Stimulated activated CD8-positive, alpha-beta memory T cell treated with anti-CD3 and anti-CD28 coated beads, Interleukin-7, amount 100 ng/mL, for 1 hour (primary cell): ENCODE data around the gene SNPH.
"Not testable (repeated sequence)": the region's sequence is repeated elsewhere in the genome, so short reads cannot be mapped to it uniquely, and the experiment has no call there.

Experiments
- DNase-seq, 2 donors: peaks; one replicate each; pipeline ENCODE4 v3.0.0-alpha.2; 2020; ENCODE audit warnings: low read depth in 2 of 2

The SNPH gene, protein sequence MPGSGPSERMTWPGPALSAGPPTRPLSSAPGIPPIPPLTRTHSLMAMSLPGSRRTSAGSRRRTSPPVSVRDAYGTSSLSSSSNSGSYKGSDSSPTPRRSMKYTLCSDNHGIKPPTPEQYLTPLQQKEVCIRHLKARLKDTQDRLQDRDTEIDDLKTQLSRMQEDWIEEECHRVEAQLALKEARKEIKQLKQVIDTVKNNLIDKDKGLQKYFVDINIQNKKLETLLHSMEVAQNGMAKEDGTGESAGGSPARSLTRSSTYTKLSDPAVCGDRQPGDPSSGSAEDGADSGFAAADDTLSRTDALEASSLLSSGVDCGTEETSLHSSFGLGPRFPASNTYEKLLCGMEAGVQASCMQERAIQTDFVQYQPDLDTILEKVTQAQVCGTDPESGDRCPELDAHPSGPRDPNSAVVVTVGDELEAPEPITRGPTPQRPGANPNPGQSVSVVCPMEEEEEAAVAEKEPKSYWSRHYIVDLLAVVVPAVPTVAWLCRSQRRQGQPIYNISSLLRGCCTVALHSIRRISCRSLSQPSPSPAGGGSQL

DNA sequence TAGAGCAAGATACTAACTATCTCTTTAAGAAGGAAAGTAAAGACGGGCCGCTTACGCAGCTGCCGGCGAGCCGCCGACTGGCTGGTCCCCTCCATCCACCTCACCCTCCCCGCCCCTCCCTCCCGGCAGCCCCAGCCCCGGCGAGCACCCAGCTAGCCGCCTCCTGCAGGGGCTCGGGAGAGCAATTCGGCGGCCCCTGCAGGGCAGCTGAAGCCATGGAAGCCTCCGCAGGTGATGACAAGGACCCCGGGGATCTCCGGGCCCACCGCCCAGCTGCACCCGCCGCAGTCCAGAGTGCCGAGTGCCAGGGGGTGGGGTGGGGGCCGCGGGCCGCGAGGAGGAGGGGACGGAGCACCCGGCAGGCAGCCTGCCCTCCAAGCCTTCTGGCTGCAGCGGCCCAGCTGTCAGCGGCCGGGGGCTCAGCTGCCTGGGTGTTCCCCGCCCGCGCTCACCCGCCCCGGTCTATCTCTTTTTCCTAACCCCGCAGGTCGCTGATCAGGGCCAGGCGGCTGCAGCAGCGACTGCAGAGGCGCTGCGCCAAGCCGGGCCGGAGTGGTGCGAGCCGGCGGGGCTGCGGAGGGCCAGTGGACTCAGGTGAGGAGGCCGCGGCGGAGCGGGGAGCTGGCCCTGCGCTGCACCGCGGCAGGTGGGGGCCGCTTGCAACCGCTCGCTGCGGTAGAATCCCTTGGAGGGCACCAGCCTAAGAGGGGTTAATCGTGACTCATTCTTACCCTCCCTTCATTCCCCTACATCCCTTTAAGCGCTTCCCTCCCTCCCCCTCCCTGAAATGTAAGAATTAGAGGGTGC lies at the start of gene SNPH:
Gene SNPH (plus strand): TSS at position 128 of the 807 bp plus-strand sequence. CDS start 29,946 bp downstream, outside the sequence.
- DNase-seq = peak; percentile 33 to 51

DNA sequence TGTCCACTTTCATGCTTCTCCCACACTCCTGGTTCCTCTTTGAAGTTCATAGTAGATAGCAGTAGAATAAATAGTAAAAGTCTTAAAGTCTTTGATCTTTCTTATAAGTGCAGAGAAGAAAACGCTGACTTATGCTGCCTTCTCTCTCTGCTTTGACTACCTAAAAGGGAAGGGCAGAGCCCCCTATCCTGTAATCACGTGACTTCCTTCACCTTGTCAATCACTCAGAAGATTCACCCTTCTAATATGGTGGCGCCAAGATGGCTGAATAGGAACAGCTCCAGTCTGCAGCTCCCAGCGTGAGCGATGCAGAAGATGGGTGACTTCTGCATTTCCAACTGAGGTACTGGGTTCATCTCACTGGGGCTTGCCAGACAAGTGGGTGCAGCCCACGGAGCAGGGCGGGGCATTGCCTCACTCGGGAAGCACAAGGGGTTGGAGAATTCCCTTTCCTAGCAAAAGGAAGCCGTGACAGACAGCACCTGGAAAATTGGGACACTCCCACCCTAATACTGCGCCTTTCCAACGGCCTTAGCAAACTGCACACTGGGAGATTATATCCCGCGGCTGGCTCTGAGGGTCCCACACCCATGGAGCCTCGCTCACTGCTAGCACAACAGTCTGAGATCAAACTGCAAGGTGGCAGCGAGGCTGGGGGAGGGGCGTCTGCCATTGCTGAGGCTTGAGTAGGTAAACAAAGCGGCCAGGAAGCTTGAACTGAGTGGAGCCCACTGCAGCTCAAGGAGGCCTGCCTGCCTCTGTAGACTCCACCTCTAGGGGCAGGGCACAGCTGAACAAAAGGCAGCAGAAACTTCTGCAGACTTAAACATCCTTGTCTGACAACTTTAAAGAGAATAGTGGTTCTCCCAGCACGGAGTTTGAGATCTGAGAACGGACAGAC lies 49.3 kb upstream of the SNPH start:
- DNase-seq = not testable (repeated sequence)

DNA sequence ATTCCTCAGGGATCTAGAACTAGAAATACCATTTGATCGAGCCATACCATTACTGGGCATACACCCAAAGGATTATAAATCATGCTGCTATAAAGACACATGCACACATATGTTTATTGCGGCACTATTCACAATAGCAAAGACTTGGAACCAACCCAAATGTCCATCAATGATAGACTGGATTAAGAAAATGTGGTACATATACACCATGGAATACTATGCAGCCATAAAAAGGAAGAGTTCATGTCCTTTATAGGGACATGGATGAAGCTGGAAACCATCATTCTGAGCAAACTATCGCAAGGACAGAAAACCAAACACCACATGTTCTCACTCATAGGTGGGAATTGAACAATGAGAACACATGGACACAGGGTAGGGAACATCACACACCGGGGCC lies 43.3 kb upstream of the SNPH start:
- not testable (repeated sequence) for DNase-seq

DNA sequence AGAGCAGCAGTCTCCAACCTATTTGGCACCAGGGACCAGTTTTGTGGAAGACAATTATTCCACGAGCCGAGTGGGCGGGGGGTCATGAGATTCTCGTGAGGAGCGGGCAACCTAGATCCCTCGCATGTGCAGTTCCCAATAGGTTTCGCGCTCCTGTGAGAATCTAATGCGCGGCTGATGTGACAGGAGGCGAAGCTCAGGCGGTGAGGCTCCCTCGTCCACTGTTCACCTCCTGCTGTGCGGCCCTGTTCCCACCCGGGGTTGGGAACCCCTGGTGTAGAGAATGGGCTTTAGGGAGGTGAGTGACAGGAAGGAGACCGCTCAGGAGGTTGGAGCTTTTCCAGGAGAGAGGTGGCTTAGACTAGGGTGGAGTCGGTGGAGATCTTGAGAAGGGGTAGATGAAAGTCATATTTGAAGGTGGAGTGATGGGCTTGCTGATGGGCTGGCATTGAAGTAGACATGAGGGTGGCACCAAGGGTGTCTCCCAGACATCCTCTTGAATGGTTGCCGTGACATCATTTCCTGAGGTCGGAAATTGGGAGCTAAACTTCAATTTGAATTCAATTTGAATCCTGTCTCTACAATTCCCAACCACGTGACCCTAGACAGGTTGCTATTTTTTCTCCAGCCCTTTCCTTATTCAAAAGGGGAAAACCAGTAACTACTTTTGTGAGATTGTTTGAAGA lies 41.7 kb upstream of the SNPH start:
- DNase-seq = no peak

DNA sequence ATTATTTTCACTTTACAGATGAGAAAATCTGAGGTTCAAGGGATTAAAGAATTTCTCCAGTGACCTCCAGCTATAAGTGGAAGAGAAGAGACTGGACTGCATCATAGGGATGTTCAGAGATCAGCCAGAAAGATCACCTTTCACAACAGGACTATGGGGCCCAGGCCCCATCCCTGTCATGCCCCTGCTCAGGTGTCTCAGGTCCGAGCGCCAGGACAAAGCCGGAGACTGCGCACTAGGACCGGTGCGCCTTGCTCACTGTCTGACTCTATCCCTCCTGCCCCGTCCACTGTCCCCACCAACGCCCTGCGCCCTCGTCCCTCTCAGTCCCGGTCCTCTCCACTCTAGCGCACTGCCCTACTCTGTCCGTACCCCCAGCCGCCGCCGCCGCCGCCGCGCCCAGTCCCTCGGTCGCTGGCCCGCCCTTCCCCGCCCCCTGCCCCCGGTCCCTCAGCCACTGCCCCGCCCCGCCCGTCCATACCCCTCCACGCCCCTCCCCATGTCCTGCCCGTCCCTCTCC lies 40.8 kb upstream of the SNPH start:
- no peak for DNase-seq

DNA sequence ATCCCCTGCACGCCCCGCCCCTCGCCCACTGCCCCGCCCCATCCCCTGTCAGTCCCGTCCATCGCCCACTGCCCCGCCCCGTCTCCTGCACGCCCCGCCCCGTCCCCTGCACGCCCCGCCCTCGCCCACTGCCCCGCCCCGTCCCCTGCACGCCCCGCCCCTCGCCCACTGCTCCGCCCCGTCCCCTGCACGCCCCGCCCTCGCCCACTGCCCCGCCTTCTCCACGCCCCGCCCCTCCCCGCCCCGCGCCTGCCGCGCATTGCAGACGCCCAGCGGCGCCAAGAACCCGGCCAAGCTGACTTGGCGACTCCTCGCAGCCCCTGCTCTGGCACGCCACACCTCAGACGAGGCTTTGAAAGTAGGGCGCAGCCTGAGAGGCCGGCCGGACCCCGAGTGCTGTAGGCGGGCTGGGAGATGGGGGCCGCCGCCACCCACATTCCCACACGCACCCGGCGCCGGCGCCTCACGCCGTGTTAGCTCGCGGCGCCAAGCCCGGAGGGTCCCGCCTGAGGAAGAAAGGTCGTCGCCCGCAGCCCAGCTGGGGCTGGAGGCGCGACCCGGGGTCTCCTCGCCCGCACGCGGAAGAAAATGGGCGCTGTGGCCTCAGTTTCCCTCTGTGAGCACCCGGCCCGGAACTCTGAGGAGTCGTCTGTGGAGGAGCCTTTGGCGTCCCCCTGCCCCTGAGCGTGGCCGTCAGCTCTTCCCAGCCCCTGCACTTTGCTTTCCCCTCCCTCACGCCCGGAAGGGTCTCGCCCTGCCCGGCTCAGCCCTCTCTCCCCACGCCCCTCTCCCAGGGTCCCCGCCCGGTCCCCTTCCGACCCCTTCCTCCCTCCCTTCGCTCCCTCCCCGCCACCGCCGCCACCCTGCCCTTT lies 40.1 kb upstream of the SNPH start, which contains the start of gene RAD21L1:
Gene RAD21L1 (plus strand): TSS at position 262 of the 872 bp plus-strand sequence. CDS start 2,410 bp downstream, outside the sequence.
- peak; percentile 56 to 73 for DNase-seq

DNA sequence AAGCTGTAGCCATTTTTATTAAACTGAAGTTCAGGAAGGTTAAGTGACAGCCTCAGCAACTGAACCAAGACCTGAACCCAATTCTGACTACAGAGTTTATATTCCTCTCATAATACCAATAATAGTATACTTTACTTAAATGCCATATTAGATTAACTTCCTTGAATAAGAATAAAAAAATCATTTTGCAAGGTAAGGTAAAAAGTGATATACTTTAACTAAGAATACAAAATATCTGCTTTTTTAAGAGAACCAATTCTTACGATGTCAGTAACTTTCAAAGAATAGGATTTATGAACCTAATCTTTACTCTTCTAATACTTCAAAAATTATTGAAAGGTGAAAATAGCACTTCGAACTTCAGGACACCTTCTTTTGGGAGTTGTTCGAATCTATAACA lies 36.6 kb upstream of the SNPH start:
- DNase-seq = no peak

DNA sequence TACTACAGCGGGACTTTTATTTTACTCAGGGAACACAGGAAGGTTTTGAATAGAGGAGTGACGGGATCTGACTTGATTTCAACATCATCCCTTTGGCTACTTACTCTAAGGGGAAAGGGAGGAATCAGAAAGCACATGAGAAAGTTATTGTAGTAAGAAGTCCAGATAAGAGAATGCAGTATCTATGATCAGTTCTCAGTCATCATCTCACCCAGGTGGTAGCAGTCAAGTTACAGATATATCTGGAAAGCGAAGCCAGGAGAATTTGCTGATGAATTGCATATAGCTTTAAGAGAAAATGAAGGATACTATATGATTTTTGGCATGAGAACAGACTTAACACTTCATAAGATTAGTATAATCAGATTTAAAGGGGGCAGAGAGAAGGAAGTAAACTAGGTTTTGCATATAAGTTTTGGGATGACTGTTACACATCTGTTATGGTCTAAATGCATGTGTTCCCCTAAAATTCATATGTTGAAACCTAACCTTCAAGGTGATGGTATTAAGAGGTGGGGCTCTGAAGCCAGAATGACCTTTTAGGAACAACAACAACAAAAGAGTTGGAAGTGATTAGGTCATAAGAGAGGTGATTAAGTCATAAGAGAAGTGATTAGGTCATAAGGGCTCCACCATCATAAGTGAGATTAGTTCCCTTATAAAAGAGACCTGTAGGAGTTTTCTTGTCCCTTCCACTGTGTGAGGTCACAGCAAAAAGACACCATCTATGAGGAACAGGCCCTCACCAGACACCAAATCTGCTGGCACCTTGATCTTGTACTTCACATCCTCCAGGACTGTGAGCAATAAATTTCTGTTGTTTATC lies 33.6 kb upstream of the SNPH start:
- DNase-seq = no peak

DNA sequence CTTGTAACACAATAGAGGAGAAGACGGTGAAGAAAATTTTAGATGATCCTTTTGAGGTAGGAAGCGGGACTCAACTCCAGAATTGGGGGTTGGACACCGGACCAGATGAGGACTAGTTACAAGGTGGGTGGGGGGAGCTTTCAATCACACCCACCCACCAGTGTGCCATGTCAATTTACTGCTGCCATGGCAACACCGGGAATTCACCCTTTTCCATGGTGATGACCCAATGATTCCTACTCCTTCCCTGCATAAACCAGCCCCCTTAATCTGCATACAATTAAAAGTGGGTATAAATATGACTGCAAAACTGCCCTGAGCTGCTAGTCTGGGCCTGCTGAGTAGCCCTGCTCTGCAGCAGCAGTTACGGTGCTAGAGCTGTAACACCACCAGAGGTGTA lies 25.5 kb upstream of the SNPH start:
- no peak for DNase-seq

DNA sequence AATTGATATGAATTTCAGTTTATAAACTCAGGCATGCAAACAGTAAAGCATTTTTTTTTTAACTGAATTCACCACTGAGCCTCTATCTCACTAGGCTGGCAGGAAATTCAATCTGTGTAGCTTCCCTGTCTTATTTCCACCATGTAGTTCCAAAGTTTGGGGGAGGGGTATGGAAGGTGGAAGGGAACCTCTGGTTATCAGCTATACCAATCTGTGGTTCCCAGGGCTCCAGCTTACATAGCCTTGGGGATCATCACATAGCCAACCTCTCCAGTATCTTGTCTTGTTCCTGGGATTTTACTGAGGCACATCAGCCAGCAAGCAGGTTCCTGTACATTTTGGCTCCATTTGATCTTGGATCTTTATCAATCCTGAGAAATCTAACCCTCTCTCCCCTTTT lies 24.6 kb upstream of the SNPH start:
- no peak for DNase-seq

DNA sequence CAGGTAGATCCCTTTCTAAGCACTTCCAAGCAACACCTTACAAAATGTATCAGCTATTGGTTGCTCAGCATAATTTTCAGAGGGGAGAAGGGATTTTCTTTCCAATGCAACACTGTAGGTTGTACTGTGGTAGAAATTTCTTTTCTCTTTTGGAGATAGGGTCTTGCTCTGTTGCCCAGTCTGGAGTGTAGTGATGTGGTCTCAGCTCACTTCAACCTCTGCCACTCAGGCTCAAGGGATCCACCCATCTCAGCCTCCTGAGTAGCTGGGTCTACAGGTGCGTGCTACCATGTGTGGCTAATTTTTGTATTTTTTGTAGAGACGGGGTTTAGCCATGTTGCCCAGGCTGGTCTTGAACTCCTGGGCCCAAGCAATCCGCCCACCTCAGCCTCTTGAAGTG lies 24.0 kb upstream of the SNPH start:
- DNase-seq = no peak

DNA sequence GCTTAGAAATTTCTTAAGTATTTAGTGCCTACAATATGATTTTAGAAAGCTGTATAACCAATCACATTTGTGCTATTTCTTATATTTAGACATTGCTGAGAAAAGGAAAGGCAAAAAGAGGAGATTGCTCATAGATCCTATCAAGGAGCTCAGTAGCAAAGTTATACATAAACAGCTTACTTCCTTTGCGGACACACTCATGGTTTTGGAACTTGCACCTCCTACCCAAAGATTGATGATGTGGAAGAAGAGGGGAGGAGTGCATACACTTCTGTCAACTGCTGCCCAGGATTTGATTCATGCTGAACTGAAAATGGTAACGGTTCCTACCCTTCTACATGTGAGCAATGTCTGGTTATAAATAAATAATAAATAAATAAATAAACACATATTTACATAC lies 23.6 kb upstream of the SNPH start:
- no peak for DNase-seq

DNA sequence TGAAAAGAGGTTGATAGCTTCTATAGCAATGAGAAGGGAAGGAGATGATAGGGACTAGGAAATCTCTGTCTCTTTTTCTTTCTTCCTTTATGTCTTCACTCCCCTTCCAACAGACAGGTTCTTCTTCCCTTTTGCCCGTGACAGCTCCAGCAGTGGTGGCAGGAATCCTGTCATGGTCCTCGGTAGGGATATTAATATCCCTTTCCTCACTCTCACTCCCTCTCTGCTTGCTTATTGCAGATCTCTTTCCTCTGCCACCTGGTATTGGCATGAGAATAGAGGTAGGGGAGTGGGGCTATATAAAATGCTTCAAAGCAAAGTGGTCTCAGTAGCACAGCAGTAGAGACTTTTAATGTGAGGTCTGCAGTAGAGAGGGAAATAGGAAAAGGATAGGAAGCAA lies 20.5 kb upstream of the SNPH start:
- DNase-seq = no peak

DNA sequence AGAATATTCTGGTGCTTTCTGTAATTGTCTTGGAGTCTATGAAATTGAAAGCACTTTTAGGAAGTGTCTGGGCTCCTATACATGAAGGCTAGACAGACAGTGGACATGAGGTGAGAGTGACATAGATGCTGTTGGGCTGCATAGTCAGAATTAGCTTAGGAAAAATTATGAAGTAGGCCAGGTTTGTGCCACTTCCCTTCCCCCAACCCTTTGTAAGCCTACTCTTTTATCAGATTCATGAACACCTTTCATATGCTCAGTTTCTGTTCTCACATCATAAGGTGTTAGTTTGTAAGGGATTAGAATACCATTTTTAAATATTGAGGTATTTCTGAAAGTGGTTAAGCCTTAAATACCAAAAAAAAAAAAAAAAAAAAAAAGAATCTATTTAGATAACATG lies 18.4 kb upstream of the SNPH start:
- DNase-seq = no peak

DNA sequence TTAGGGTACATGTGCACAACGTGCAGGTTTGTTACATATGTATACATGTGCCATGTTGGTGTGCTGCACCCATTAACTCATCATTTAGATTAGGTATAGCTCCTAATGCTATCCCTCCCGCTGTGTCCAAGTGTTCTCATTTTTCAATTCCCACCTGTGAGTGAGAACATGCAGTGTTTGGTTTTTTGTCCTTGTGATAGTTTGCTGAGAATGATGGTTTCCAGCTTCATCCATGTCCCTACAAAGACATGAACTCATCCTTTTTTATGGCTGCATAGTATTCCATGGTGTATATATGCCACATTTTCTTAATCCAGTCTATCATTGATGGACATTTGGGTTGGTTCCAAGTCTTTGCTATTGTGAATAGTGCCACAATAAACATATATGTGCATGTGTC lies 15.8 kb upstream of the SNPH start:
- not testable (repeated sequence) for DNase-seq

DNA sequence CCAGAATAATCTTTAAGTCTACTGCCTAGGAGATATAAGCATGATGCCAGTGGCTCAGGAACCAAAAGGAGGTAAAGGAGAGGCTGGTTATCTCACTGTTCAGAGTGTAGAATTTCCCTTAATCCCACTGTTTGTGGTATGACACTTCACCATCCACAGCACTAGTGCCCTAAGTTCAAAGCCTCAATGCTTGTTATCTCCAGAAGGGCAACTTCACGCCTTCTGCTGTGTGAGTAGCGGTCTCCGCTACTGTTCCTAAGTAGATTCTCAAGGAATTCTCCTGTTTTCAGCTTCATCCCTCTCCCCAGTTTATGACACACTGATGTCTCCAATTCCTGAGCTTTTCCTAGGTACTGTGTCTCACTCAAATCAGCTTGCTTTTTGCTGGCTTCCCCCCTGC lies 13.7 kb upstream of the SNPH start:
- DNase-seq = no peak

DNA sequence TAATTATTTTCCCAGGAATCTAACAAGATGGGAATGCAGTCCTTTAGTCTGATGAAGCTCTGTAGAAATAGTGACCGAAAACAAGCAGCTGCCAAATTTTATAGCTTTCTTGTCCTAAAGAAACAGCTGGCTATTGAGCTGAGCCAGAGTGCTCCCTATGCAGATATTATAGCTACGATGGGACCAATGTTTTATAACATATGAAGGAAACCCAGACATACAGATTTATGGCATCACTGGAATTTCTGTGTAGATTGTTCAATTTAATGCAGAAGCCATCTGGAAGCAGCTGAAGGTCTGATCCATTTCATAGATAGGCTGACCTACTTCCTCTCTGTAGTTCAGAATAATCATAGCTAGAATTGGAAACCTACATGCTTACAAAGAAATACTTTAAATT lies 11.8 kb upstream of the SNPH start:
- DNase-seq = no peak

DNA sequence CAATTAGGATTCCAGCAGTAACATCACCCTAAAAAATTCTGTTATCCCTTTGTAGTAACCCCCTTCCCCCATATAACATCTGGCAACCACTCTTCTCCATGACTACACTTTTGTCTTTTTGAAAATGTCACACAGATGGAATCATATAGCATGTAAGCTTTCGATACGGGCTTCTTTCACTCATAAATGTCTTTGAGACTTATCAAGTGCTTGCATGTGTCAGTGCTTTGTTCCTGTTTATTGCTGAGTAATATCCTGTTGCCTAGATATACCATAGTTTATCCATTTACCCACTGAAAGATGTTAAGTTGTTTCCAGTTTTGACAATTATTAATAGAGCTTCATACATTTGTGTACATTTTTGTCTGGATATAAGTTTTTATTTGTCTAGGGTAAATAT lies 10.4 kb upstream of the SNPH start:
- DNase-seq = no peak

DNA sequence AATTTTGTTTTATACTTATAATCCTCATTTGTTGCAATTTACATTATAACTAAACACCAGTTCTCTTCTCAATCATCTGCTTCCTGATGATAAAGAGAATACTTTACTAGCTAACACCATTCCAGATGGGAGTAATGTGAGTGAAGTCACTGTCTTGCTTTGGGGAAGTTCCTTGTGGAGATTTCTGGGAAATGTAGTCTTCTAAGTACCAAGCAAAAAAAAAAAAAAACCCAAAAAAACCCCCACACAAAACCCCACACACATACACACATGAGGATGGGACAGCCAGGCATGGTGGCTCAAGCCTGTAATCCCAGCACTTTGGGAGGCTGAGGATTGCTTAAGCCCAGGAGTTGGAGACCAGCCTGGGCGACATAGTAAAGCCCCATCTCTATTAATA lies 2.2 kb upstream of the SNPH start:
- no peak for DNase-seq
